Measurements from ENCODE around the gene BTF3.
"Not testable (repeated sequence)": the region's sequence is repeated elsewhere in the genome, so short reads cannot be mapped to it uniquely, and the experiment has no call there.

BTF3 gene

DNA sequence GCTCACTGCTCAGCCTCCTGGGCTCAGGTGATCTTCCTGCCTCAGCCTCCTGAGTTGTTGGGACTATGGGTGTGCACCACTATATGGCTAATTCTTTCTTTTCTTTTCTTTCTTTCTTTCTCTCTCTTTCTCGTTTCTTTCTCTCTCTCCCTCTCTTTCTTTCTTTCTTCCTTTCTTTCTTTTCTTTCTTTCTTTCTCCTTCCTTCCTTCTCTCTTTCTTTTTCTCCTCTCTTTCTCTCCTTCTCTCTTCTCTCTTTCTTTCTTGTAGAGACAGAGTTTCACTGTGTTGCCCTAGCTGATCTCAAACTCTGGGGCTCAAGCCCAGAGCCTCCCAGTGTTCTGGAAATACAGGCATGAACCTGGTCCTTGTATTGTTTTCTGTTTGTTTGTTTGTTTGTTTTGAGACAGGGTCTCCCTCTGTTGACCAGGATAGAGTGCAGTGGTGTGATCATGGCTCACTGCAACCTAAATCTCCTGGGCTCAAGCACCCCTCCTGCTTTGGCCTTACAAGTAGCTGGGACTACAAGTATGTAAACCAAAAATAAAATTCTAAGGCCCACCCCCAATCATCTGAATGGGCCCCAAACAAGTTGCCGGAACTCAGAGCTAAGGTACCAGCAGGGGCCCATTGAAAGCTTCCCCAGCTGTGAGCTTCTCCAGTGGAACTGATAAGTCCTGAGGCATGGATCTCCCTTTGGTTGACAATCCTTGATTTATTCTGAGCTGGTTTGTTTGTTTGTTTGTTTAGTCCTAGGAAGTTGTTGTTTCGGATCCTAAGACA is 11.9 kb upstream of the BTF3 start:
- TF ChIP-seq, protein P1, sequence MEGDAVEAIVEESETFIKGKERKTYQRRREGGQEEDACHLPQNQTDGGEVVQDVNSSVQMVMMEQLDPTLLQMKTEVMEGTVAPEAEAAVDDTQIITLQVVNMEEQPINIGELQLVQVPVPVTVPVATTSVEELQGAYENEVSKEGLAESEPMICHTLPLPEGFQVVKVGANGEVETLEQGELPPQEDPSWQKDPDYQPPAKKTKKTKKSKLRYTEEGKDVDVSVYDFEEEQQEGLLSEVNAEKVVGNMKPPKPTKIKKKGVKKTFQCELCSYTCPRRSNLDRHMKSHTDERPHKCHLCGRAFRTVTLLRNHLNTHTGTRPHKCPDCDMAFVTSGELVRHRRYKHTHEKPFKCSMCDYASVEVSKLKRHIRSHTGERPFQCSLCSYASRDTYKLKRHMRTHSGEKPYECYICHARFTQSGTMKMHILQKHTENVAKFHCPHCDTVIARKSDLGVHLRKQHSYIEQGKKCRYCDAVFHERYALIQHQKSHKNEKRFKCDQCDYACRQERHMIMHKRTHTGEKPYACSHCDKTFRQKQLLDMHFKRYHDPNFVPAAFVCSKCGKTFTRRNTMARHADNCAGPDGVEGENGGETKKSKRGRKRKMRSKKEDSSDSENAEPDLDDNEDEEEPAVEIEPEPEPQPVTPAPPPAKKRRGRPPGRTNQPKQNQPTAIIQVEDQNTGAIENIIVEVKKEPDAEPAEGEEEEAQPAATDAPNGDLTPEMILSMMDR (IDR thresholded peaks at IDR 0.05; ENCODE audit: low read length) = no peak
- TF ChIP-seq EZH2 (IDR thresholded peaks at IDR 0.05; ENCODE audit: borderline replicate concordance, low read length) = no peak
- H3K79me2 ChIP-seq (ENCODE audit: insufficient read depth, low read length) = no peaks in the 10 kb centered on the region
- H3K27ac ChIP-seq (ENCODE audit: low read depth, low read length, poor library complexity, severe bottlenecking) = no peak overlapping the region

GRCh38 chr5:73487257-73487656 is 11.0 kb upstream of the BTF3 start:
- H4K20me1 ChIP-seq (ENCODE audit: insufficient read depth, low read length); H3K9me3 ChIP-seq (ENCODE audit: low read length); H3K79me2 ChIP-seq (ENCODE audit: insufficient read depth, low read length); H3K27ac ChIP-seq (ENCODE audit: low read depth, low read length, poor library complexity, severe bottlenecking); H3K9me2 ChIP-seq (ENCODE audit: low read depth, low read length); H3K9ac ChIP-seq (ENCODE audit: low read length); H3K4me1 ChIP-seq (ENCODE audit: insufficient read depth, low read length, severe bottlenecking); H3K27me3 ChIP-seq (ENCODE audit: insufficient read depth, low read length); H2AFZ ChIP-seq (ENCODE audit: low read length); H3F3A ChIP-seq (ENCODE audit: insufficient read depth, low read length); H3K36me3 ChIP-seq (ENCODE audit: insufficient read depth, low read length); H3K4me2 ChIP-seq (ENCODE audit: low read length); H3K4me3 ChIP-seq (ENCODE audit: low read depth, low read length, poor library complexity, severe bottlenecking): not testable (repeated sequence)

More for the DNA sequence above, 11.9 kb upstream of the BTF3 start:
- Histone ChIP-seq H3K4me2 (ENCODE audit: low read length) (no peak overlapping the region), H3K9ac (ENCODE audit: low read length) (no peak overlapping the region), H3K27me3 (ENCODE audit: insufficient read depth, low read length) (no peaks in the 10 kb centered on the region), H2AFZ (ENCODE audit: low read length) (no peak overlapping the region), H3K9me2 (ENCODE audit: low read depth, low read length) (no peaks in the 10 kb centered on the region), H3K4me3 (ENCODE audit: low read depth, low read length, poor library complexity, severe bottlenecking) (no peak overlapping the region), H3K36me3 (ENCODE audit: insufficient read depth, low read length) (no peaks in the 10 kb centered on the region), H4K20me1 (ENCODE audit: insufficient read depth, low read length) (no peaks in the 10 kb centered on the region), H3K9me3 (ENCODE audit: low read length) (no peaks in the 10 kb centered on the region), H3F3A (ENCODE audit: insufficient read depth, low read length) (no peaks in the 10 kb centered on the region), H3K4me1 (ENCODE audit: insufficient read depth, low read length, severe bottlenecking) (no peaks in the 10 kb centered on the region)

DNA sequence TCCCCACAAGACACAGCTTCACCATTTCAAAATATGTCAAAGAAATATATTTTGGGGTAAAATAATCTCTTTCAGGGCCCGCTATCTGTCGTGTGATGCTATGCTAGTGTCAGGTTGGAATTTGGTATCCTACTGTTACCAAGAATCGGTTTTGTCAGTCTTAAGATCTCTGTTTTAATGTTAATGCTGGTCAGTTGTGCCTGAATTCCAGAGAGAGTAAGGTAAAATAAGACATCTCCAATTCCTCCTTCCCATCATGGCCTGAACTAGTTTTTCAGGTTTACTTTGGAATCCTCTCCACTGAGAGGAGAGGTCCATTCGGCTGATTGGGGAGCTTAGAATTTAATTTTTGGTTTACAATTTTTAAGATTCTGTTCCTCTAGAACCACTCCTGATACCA is 10.4 kb upstream of the BTF3 start:
- Histone ChIP-seq H3K27ac (ENCODE audit: low read depth, low read length, poor library complexity, severe bottlenecking) (no peak overlapping the region), H3K9ac (ENCODE audit: low read length) (no peak overlapping the region), H3K79me2 (ENCODE audit: insufficient read depth, low read length) (no peaks in the 10 kb centered on the region), H2AFZ (ENCODE audit: low read length) (no peak overlapping the region), H3K27me3 (ENCODE audit: insufficient read depth, low read length) (no peaks in the 10 kb centered on the region), H3K9me3 (ENCODE audit: low read length) (no peaks in the 10 kb centered on the region), H3K4me1 (ENCODE audit: insufficient read depth, low read length, severe bottlenecking) (no peaks in the 10 kb centered on the region), H3K36me3 (ENCODE audit: insufficient read depth, low read length) (no peaks in the 10 kb centered on the region), H3K4me3 (ENCODE audit: low read depth, low read length, poor library complexity, severe bottlenecking) (no peak overlapping the region), H3F3A (ENCODE audit: insufficient read depth, low read length) (no peaks in the 10 kb centered on the region), H3K9me2 (ENCODE audit: low read depth, low read length) (no peaks in the 10 kb centered on the region), H3K4me2 (ENCODE audit: low read length) (no peak overlapping the region), H4K20me1 (ENCODE audit: insufficient read depth, low read length) (no peaks in the 10 kb centered on the region)
- no peak for TF ChIP-seq EZH2 (IDR thresholded peaks at IDR 0.05; ENCODE audit: borderline replicate concordance, low read length)
- TF ChIP-seq, protein P1 (IDR thresholded peaks at IDR 0.05; ENCODE audit: low read length) = no peak

- H3K9ac ChIP-seq (ENCODE audit: low read length) = no peak overlapping the region
- H3K9me3 ChIP-seq (ENCODE audit: low read length) = no peaks in the 10 kb centered on the region
- TF ChIP-seq EZH2 (IDR thresholded peaks at IDR 0.05; ENCODE audit: borderline replicate concordance, low read length) = no peak
- TF ChIP-seq, protein P1 (IDR thresholded peaks at IDR 0.05; ENCODE audit: low read length) = no peak
- H3K4me2 ChIP-seq (ENCODE audit: low read length) = no peak overlapping the region
- H3K27ac ChIP-seq (ENCODE audit: low read depth, low read length, poor library complexity, severe bottlenecking) = no peak overlapping the region
- no peaks in the 10 kb centered on the region for H3F3A ChIP-seq (ENCODE audit: insufficient read depth, low read length)
- H4K20me1 ChIP-seq (ENCODE audit: insufficient read depth, low read length) = no peaks in the 10 kb centered on the region
- no peak overlapping the region for H3K4me3 ChIP-seq (ENCODE audit: low read depth, low read length, poor library complexity, severe bottlenecking)
- H3K9me2 ChIP-seq (ENCODE audit: low read depth, low read length) = no peaks in the 10 kb centered on the region
- H3K36me3 ChIP-seq (ENCODE audit: insufficient read depth, low read length) = no peaks in the 10 kb centered on the region
- H3K27me3 ChIP-seq (ENCODE audit: insufficient read depth, low read length) = no peaks in the 10 kb centered on the region
- no peak overlapping the region for H2AFZ ChIP-seq (ENCODE audit: low read length)
- H3K79me2 ChIP-seq (ENCODE audit: insufficient read depth, low read length) = no peaks in the 10 kb centered on the region
- H3K4me1 ChIP-seq (ENCODE audit: insufficient read depth, low read length, severe bottlenecking) = no peaks in the 10 kb centered on the region
Measured at GRCh38 chr5:73488806-73489205, 9.4 kb upstream of the BTF3 start.

All from OCI-LY1 (cell line).